Measurements from ENCODE around the gene PXDN. TPM values are rescaled to one million over a fixed set of nuclear protein-coding genes. Genes with fewer than 3 reads are reported as not detected.
A peak's percentile ranks its signal among the peaks of the same experiment; 100 is the strongest.

The PXDN gene
- total RNA-seq, 1 experiment from 2014 or later: 146 TPM

- no peak for TF ChIP-seq ATF6 (CRISPR knock-in tag; IDR thresholded peaks at IDR 0.05)
- TF ChIP-seq TCF7 (CRISPR knock-in tag; IDR thresholded peaks at IDR 0.05; ENCODE audit: low read depth): no peak
- TF ChIP-seq MXD4 (CRISPR knock-in tag; IDR thresholded peaks at IDR 0.05; ENCODE audit: borderline replicate concordance): no peak
- peak; percentile 53; the same call in 1 of the 2 replicates for TF ChIP-seq ZNF423 (CRISPR knock-in tag; IDR thresholded peaks at IDR 0.05)
- TF ChIP-seq MAX (CRISPR knock-in tag; IDR thresholded peaks at IDR 0.05): peak; percentile 57; the same call in 1 of the 2 replicates
- TF ChIP-seq CTCF (IDR thresholded peaks at IDR 0.05): no peak
- TF ChIP-seq ZNF121 (CRISPR knock-in tag; IDR thresholded peaks at IDR 0.05): no peak
- TF ChIP-seq HMGA2 (CRISPR knock-in tag; IDR thresholded peaks at IDR 0.05): no peak
- no peak for TF ChIP-seq ATF3 (CRISPR knock-in tag; conservative IDR thresholded peaks at IDR 0.05)
- TF ChIP-seq, protein P1, sequence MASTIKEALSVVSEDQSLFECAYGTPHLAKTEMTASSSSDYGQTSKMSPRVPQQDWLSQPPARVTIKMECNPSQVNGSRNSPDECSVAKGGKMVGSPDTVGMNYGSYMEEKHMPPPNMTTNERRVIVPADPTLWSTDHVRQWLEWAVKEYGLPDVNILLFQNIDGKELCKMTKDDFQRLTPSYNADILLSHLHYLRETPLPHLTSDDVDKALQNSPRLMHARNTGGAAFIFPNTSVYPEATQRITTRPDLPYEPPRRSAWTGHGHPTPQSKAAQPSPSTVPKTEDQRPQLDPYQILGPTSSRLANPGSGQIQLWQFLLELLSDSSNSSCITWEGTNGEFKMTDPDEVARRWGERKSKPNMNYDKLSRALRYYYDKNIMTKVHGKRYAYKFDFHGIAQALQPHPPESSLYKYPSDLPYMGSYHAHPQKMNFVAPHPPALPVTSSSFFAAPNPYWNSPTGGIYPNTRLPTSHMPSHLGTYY (CRISPR knock-in tag; IDR thresholded peaks at IDR 0.05): no peak
- TF ChIP-seq ZNF232 (CRISPR knock-in tag; IDR thresholded peaks at IDR 0.05): peak; percentile 69; the same call in 1 of the 2 replicates
- no peak for TF ChIP-seq SMAD3 (CRISPR knock-in tag; IDR thresholded peaks at IDR 0.05; ENCODE audit: borderline replicate concordance)
- TF ChIP-seq, protein P2, sequence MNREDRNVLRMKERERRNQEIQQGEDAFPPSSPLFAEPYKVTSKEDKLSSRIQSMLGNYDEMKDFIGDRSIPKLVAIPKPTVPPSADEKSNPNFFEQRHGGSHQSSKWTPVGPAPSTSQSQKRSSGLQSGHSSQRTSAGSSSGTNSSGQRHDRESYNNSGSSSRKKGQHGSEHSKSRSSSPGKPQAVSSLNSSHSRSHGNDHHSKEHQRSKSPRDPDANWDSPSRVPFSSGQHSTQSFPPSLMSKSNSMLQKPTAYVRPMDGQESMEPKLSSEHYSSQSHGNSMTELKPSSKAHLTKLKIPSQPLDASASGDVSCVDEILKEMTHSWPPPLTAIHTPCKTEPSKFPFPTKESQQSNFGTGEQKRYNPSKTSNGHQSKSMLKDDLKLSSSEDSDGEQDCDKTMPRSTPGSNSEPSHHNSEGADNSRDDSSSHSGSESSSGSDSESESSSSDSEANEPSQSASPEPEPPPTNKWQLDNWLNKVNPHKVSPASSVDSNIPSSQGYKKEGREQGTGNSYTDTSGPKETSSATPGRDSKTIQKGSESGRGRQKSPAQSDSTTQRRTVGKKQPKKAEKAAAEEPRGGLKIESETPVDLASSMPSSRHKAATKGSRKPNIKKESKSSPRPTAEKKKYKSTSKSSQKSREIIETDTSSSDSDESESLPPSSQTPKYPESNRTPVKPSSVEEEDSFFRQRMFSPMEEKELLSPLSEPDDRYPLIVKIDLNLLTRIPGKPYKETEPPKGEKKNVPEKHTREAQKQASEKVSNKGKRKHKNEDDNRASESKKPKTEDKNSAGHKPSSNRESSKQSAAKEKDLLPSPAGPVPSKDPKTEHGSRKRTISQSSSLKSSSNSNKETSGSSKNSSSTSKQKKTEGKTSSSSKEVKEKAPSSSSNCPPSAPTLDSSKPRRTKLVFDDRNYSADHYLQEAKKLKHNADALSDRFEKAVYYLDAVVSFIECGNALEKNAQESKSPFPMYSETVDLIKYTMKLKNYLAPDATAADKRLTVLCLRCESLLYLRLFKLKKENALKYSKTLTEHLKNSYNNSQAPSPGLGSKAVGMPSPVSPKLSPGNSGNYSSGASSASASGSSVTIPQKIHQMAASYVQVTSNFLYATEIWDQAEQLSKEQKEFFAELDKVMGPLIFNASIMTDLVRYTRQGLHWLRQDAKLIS (CRISPR knock-in tag; IDR thresholded peaks at IDR 0.05; ENCODE audit: borderline replicate concordance): no peak
- no peak for TF ChIP-seq NR2C2 (CRISPR knock-in tag; IDR thresholded peaks at IDR 0.05)
- 0 out of 2 replicates have a peak, but pooled peaks have one; percentile 7 for TF ChIP-seq ATF1 (CRISPR knock-in tag; IDR thresholded peaks at IDR 0.05)
These were observed at the start of gene PXDN (continued) for GRCh38 chr2:1744446-1745170.

- POLR2A ChIA-PET: no interaction called here
- H3K4me1 Mint-ChIP-seq: peaks cover under 1% of the 10 kb centered on the region; the same call in 1 of the 2 replicates
- no peaks in the 10 kb centered on the region for H3K9me3 Mint-ChIP-seq
- TF ChIP-seq ZNF219 (CRISPR knock-in tag; IDR thresholded peaks at IDR 0.05; ENCODE audit: borderline replicate concordance) (no peak), CBFB (CRISPR knock-in tag; IDR thresholded peaks at IDR 0.05; ENCODE audit: low read depth) (no peak), ZNF396 (CRISPR knock-in tag; IDR thresholded peaks at IDR 0.05; ENCODE audit: borderline replicate concordance) (no peak)
- TF ChIP-seq, protein P3, sequence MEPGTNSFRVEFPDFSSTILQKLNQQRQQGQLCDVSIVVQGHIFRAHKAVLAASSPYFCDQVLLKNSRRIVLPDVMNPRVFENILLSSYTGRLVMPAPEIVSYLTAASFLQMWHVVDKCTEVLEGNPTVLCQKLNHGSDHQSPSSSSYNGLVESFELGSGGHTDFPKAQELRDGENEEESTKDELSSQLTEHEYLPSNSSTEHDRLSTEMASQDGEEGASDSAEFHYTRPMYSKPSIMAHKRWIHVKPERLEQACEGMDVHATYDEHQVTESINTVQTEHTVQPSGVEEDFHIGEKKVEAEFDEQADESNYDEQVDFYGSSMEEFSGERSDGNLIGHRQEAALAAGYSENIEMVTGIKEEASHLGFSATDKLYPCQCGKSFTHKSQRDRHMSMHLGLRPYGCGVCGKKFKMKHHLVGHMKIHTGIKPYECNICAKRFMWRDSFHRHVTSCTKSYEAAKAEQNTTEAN (CRISPR knock-in tag; IDR thresholded peaks at IDR 0.05): no peak
- TF ChIP-seq, protein P4, sequence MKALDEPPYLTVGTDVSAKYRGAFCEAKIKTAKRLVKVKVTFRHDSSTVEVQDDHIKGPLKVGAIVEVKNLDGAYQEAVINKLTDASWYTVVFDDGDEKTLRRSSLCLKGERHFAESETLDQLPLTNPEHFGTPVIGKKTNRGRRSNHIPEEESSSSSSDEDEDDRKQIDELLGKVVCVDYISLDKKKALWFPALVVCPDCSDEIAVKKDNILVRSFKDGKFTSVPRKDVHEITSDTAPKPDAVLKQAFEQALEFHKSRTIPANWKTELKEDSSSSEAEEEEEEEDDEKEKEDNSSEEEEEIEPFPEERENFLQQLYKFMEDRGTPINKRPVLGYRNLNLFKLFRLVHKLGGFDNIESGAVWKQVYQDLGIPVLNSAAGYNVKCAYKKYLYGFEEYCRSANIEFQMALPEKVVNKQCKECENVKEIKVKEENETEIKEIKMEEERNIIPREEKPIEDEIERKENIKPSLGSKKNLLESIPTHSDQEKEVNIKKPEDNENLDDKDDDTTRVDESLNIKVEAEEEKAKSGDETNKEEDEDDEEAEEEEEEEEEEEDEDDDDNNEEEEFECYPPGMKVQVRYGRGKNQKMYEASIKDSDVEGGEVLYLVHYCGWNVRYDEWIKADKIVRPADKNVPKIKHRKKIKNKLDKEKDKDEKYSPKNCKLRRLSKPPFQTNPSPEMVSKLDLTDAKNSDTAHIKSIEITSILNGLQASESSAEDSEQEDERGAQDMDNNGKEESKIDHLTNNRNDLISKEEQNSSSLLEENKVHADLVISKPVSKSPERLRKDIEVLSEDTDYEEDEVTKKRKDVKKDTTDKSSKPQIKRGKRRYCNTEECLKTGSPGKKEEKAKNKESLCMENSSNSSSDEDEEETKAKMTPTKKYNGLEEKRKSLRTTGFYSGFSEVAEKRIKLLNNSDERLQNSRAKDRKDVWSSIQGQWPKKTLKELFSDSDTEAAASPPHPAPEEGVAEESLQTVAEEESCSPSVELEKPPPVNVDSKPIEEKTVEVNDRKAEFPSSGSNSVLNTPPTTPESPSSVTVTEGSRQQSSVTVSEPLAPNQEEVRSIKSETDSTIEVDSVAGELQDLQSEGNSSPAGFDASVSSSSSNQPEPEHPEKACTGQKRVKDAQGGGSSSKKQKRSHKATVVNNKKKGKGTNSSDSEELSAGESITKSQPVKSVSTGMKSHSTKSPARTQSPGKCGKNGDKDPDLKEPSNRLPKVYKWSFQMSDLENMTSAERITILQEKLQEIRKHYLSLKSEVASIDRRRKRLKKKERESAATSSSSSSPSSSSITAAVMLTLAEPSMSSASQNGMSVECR (CRISPR knock-in tag; IDR thresholded peaks at IDR 0.05; ENCODE audit: borderline replicate concordance): no peak
These were observed 49.6 kb upstream of the PXDN start for GRCh38 chr2:1793868-1794445.

More at GRCh38 chr2:1793868-1794445, 49.6 kb upstream of the PXDN start:
- ATAC-seq (no peak), DNase-seq (ENCODE audit: low spot score) (no peak)
- H3K4me3 Mint-ChIP-seq: no peak overlapping the region
- no peaks in the 10 kb centered on the region; the same call in 1 of the 2 replicates for H3K27me3 Mint-ChIP-seq (ENCODE audit: low read depth)
- no peaks in the 10 kb centered on the region for H3K36me3 Mint-ChIP-seq
- no peak overlapping the region for H3K27ac Mint-ChIP-seq
- CTCF ChIA-PET: no interaction called here
